Activated naive CD8-positive, alpha-beta T cell (primary cell): Measurements from ENCODE around the gene TNFRSF11A.

ENCODE experiments used
- H3K27ac Mint-ChIP-seq: one replicate; pipeline ENCODE4 v1.8.0; 2021; ENCODE audit warnings: mixed read lengths
- H3K27me3 Mint-ChIP-seq: one replicate; pipeline ENCODE4 v1.8.0; 2021; ENCODE audit warnings: mixed read lengths
- H3K36me3 Mint-ChIP-seq: one replicate; pipeline ENCODE4 v1.8.0; 2021; ENCODE audit warnings: mixed read lengths
- H3K4me1 Mint-ChIP-seq: one replicate; pipeline ENCODE4 v1.8.0; 2021; ENCODE audit warnings: low read depth, mixed read lengths
- H3K4me3 Mint-ChIP-seq: one replicate; pipeline ENCODE4 v1.8.0; 2021; ENCODE audit warnings: mild to moderate bottlenecking, mixed read lengths
- H3K9me3 Mint-ChIP-seq: one replicate; pipeline ENCODE4 v1.8.0; 2021; ENCODE audit warnings: low read depth, mixed read lengths

TNFRSF11A gene

DNA sequence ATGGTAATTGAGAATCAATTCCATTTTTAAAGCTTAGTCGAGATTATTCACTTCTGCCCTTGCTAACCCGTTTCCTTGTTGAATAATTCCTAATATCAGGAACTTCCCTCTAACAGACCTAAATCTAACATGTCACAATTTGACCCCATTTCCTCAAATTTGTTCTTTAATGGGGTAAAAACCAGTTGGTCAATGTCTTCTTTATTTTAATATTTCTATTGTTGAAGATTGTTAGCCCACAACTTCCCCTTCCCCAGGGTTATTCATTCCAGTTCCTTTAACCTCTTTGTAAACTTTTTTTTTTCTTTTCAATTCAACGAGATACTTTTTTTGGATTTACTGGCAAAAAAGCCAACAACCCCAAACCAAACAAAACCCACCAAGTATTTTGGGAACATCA is 7.3 kb downstream of the TNFRSF11A start:
- H3K27ac Mint-ChIP-seq, result no peak overlapping the region
- peaks cover 27% of the 10 kb centered on the region for H3K4me1 Mint-ChIP-seq
- no peak overlapping the region for H3K4me3 Mint-ChIP-seq
- H3K36me3 Mint-ChIP-seq, result peaks cover 3% of the 10 kb centered on the region
- no peaks in the 10 kb centered on the region for H3K9me3 Mint-ChIP-seq
- peaks cover 23% of the 10 kb centered on the region for H3K27me3 Mint-ChIP-seq

GRCh38 chr18:62332964-62333695 is 8.0 kb downstream of the TNFRSF11A start:
- H3K27ac Mint-ChIP-seq, result no peak overlapping the region
- H3K4me3 Mint-ChIP-seq, result no peak overlapping the region
- H3K27me3 Mint-ChIP-seq, result peaks cover 18% of the 10 kb centered on the region

DNA sequence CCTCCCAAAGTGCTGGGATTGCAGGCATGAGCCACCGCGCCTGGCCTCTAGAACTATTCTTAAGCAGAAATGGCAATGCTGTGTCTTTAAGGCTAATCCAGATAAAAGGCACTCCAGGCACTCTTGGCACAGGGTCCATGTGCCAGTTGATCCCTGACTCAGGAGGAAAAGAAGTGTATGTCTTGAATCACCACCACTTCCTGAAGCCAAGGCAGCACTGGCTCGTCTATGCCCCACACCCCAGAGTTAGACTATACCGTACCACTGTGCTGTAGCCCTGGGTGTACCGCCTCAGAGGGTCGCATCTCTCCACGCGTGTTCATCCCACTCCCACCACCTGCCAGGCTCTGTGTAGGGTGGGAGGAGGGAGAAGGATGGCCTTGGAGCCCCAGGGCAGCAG is 9.0 kb downstream of the TNFRSF11A start:
- Mint-ChIP-seq H3K36me3 (peaks cover 3% of the 10 kb centered on the region), H3K4me1 (peaks cover 27% of the 10 kb centered on the region), H3K27me3 (peaks cover 17% of the 10 kb centered on the region)

More at GRCh38 chr18:62332964-62333695, 8.0 kb downstream of the TNFRSF11A start:
- Mint-ChIP-seq H3K36me3 (peaks cover 3% of the 10 kb centered on the region), H3K9me3 (no peaks in the 10 kb centered on the region), H3K4me1 (peaks cover 27% of the 10 kb centered on the region)

DNA sequence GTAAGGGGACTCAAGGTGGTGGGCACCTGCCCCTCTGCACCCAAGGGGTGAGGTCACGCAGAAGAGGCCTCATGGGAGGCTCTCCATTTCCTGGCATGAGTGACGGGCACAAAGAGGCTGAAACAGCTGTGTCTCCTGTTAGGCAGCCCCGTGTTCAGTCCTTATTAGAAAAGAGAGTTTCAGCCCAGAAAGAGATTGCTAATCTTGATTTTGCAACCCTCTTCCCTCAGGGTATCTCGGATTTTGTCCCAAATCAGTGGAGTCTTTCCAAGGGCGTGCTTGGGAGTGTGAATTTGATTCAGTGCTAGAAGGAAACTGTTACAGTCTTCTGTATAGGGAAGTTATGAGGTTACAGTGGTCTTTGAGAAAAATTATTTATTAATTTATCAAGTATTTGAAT is 10.4 kb downstream of the TNFRSF11A start:
- Mint-ChIP-seq H3K4me3 (no peak overlapping the region), H3K27me3 (peaks cover 9% of the 10 kb centered on the region), H3K9me3 (no peaks in the 10 kb centered on the region), H3K36me3 (peaks cover 3% of the 10 kb centered on the region), H3K27ac (no peak overlapping the region), H3K4me1 (peaks cover 22% of the 10 kb centered on the region)

More for the DNA sequence above, 9.0 kb downstream of the TNFRSF11A start:
- Mint-ChIP-seq H3K4me3 (no peak overlapping the region), H3K27ac (no peak overlapping the region), H3K9me3 (no peaks in the 10 kb centered on the region)

GRCh38 chr18:62336618-62337017 is 11.5 kb downstream of the TNFRSF11A start:
- peaks cover 15% of the 10 kb centered on the region for H3K4me1 Mint-ChIP-seq
- H3K36me3 Mint-ChIP-seq, result no peaks in the 10 kb centered on the region
- no peaks in the 10 kb centered on the region for H3K9me3 Mint-ChIP-seq
- H3K27me3 Mint-ChIP-seq, result peaks cover 8% of the 10 kb centered on the region
- H3K4me3 Mint-ChIP-seq, result no peak overlapping the region
- H3K27ac Mint-ChIP-seq, result no peak overlapping the region

GRCh38 chr18:62337336-62337735 is 12.2 kb downstream of the TNFRSF11A start:
- no peaks in the 10 kb centered on the region for H3K9me3 Mint-ChIP-seq
- H3K27me3 Mint-ChIP-seq, result peaks cover 5% of the 10 kb centered on the region
- H3K4me1 Mint-ChIP-seq, result peaks cover 12% of the 10 kb centered on the region
- no peak overlapping the region for H3K27ac Mint-ChIP-seq
- no peak overlapping the region for H3K4me3 Mint-ChIP-seq
- H3K36me3 Mint-ChIP-seq, result no peaks in the 10 kb centered on the region

- Mint-ChIP-seq H3K4me1 (peaks cover 12% of the 10 kb centered on the region), H3K4me3 (no peak overlapping the region), H3K9me3 (no peaks in the 10 kb centered on the region), H3K27me3 (peaks cover 5% of the 10 kb centered on the region), H3K27ac (no peak overlapping the region), H3K36me3 (no peaks in the 10 kb centered on the region)
These were observed 13.5 kb downstream of the TNFRSF11A start for GRCh38 chr18:62338446-62339105.

- Mint-ChIP-seq H3K27ac (peak overlapping the region; percentile 35), H3K36me3 (no peaks in the 10 kb centered on the region), H3K4me3 (peak overlapping the region; percentile 18), H3K9me3 (no peaks in the 10 kb centered on the region), H3K27me3 (peaks cover 5% of the 10 kb centered on the region), H3K4me1 (peaks cover 12% of the 10 kb centered on the region)
These were observed 14.2 kb downstream of the TNFRSF11A start for GRCh38 chr18:62339106-62339988.

- H3K4me1 Mint-ChIP-seq, result peaks cover 12% of the 10 kb centered on the region
- H3K36me3 Mint-ChIP-seq, result no peaks in the 10 kb centered on the region
- H3K4me3 Mint-ChIP-seq, result no peak overlapping the region
- no peak overlapping the region for H3K27ac Mint-ChIP-seq
- H3K9me3 Mint-ChIP-seq, result no peaks in the 10 kb centered on the region
- peaks cover 4% of the 10 kb centered on the region for H3K27me3 Mint-ChIP-seq
These were observed 15.9 kb downstream of the TNFRSF11A start for GRCh38 chr18:62340996-62341395.

- H3K27ac Mint-ChIP-seq, result no peak overlapping the region
- H3K4me3 Mint-ChIP-seq, result no peak overlapping the region
- H3K4me1 Mint-ChIP-seq, result peaks cover 12% of the 10 kb centered on the region
- H3K27me3 Mint-ChIP-seq, result peaks cover 4% of the 10 kb centered on the region
- no peaks in the 10 kb centered on the region for H3K9me3 Mint-ChIP-seq
- H3K36me3 Mint-ChIP-seq, result no peaks in the 10 kb centered on the region
These were observed 16.4 kb downstream of the TNFRSF11A start for GRCh38 chr18:62341473-62341872.

GRCh38 chr18:62342884-62343283 is 17.8 kb downstream of the TNFRSF11A start:
- H3K4me1 Mint-ChIP-seq, result peaks cover 17% of the 10 kb centered on the region
- H3K27me3 Mint-ChIP-seq, result peaks cover 4% of the 10 kb centered on the region
- H3K36me3 Mint-ChIP-seq, result no peaks in the 10 kb centered on the region
- no peak overlapping the region for H3K27ac Mint-ChIP-seq
- no peak overlapping the region for H3K4me3 Mint-ChIP-seq
- H3K9me3 Mint-ChIP-seq, result no peaks in the 10 kb centered on the region

- peaks cover 4% of the 10 kb centered on the region for H3K27me3 Mint-ChIP-seq
- no peak overlapping the region for H3K27ac Mint-ChIP-seq
- H3K36me3 Mint-ChIP-seq, result no peaks in the 10 kb centered on the region
- H3K4me3 Mint-ChIP-seq, result no peak overlapping the region
- H3K9me3 Mint-ChIP-seq, result no peaks in the 10 kb centered on the region
- H3K4me1 Mint-ChIP-seq, result peaks cover 16% of the 10 kb centered on the region
These were observed 18.2 kb downstream of the TNFRSF11A start for GRCh38 chr18:62343316-62343715.

DNA sequence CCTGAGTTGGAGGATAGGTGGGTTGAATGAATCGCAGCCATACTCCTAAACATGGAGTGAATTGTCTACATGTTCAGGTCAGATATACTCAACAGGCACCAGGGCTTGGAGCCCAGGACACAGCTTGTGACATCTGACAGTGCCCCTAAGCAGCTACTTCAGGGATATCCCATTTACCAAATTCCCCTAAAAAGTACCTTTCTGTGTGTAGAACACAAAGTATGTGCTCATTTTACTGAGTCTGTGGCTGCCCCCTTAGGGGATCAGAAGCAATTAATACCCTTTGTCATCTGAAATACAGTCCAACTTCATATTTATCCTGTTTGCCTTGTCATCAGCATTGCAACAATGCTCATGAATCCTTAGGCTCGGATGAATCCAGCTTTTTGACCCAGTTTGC is 20.8 kb downstream of the TNFRSF11A start:
- no peaks in the 10 kb centered on the region for H3K9me3 Mint-ChIP-seq
- H3K27ac Mint-ChIP-seq, result no peak overlapping the region
- H3K4me3 Mint-ChIP-seq, result no peak overlapping the region
- H3K4me1 Mint-ChIP-seq, result peaks cover 5% of the 10 kb centered on the region
- H3K36me3 Mint-ChIP-seq, result no peaks in the 10 kb centered on the region
- H3K27me3 Mint-ChIP-seq, result peaks cover 1% of the 10 kb centered on the region

- H3K4me3 Mint-ChIP-seq, result no peak overlapping the region
- no peaks in the 10 kb centered on the region for H3K36me3 Mint-ChIP-seq
- H3K27me3 Mint-ChIP-seq, result peaks cover 1% of the 10 kb centered on the region
- peaks cover 5% of the 10 kb centered on the region for H3K4me1 Mint-ChIP-seq
- no peak overlapping the region for H3K27ac Mint-ChIP-seq
- no peaks in the 10 kb centered on the region for H3K9me3 Mint-ChIP-seq
These were observed 21.4 kb downstream of the TNFRSF11A start for GRCh38 chr18:62346333-62347088.
